CD4-positive, alpha-beta memory T cell (primary cell): ENCODE results near the gene ITPRIP. TPM values are rescaled to one million over a fixed set of nuclear protein-coding genes. Genes with fewer than 3 reads are reported as not detected.
A peak's percentile ranks its signal among the peaks of the same experiment; 100 is the strongest.

Experiments
- CTCF ChIA-PET: fragments of 350-600 bp; sonication (Branson Sonifier 250); formaldehyde crosslinking; loops from one replicate; lab custom pipeline; 2021; ENCODE audit warnings: inconsistent platforms; ENCODE audit not compliant: partially characterized antibody; lab: Charles Lee
- POLR2A ChIA-PET: fragments of 350-600 bp; sonication (Branson Sonifier 250); formaldehyde crosslinking; loops from one replicate; lab custom pipeline; 2021; ENCODE audit not compliant: partially characterized antibody; lab: Charles Lee
- DNase-seq, 5 donors: peaks; one replicate each; pipeline versions ENCODE4 v3.0.0 to v3.0.0-alpha.2; 2020 to 2022; ENCODE audit warnings: mixed read lengths in 1 of 5
- H3K27ac ChIP-seq: one replicate; pipeline ENCODE4 v1.7.0; 2013; ENCODE audit warnings: low read depth, low read length
- H3K27me3 ChIP-seq: 2 replicates; pipeline ENCODE4 v1.7.0; 2013; ENCODE audit warnings: mild to moderate bottlenecking, low read length, moderate library complexity; ENCODE audit not compliant: insufficient read depth
- H3K36me3 ChIP-seq: 2 replicates; pipeline ENCODE4 v1.7.0; 2013; ENCODE audit warnings: mild to moderate bottlenecking, low read length, moderate library complexity; ENCODE audit not compliant: insufficient read depth
- H3K4me1 ChIP-seq: 2 replicates; pipeline ENCODE4 v1.7.0; 2013; ENCODE audit warnings: mild to moderate bottlenecking, low read length, moderate library complexity; ENCODE audit not compliant: insufficient read depth
- H3K4me3 ChIP-seq, 2 donors: one replicate each; pipeline ENCODE4 v1.7.0; 2013; ENCODE audit warnings: low read length in 2 of 2, mild to moderate bottlenecking in 1 of 2
- H3K9me3 ChIP-seq, 2 donors: one replicate each; pipeline ENCODE4 v1.7.0; 2013; ENCODE audit warnings: low read length in 2 of 2, control low read depth in 1 of 2; ENCODE audit not compliant: control insufficient read depth in 1 of 2
- H3K27ac Mint-ChIP-seq, 7 donors: one replicate each; pipeline ENCODE4 v1.8.0; 2020 to 2021; ENCODE audit warnings: mixed read lengths in 7 of 7, mild to moderate bottlenecking in 6 of 7, inconsistent platforms in 3 of 7, moderate library complexity in 3 of 7
- H3K27me3 Mint-ChIP-seq, 2 donors: one replicate each; pipeline ENCODE4 v1.8.0; 2020 to 2021; ENCODE audit warnings: mixed read lengths in 2 of 2
- H3K36me3 Mint-ChIP-seq, 2 donors: one replicate each; pipeline ENCODE4 v1.8.0; 2020 to 2021; ENCODE audit warnings: mixed read lengths in 2 of 2, inconsistent platforms in 1 of 2, mild to moderate bottlenecking in 1 of 2
- H3K4me1 Mint-ChIP-seq, 4 donors: one replicate each; pipeline ENCODE4 v1.8.0; 2020 to 2021; ENCODE audit warnings: mixed read lengths in 4 of 4, mild to moderate bottlenecking in 1 of 4
- H3K4me3 Mint-ChIP-seq, 8 donors: one replicate each; pipeline ENCODE4 v1.8.0; 2020 to 2021; ENCODE audit warnings: mixed read lengths in 8 of 8, mild to moderate bottlenecking in 7 of 8, moderate library complexity in 6 of 8, inconsistent platforms in 3 of 8
- H3K9me3 Mint-ChIP-seq, 8 donors: one replicate each; pipeline ENCODE4 v1.8.0; 2020 to 2021; ENCODE audit warnings: mixed read lengths in 8 of 8, mild to moderate bottlenecking in 5 of 8, inconsistent platforms in 3 of 8, moderate library complexity in 1 of 8
- intact Hi-C: fragments of 100-400 bp; cut with micrococcal nuclease; formaldehyde crosslinking; loops from one replicate; pipeline ENCODE4 v1.15.1; 2023
- polyA plus RNA-seq, 2 donors: library from polyadenylated mRNA; unstranded; fragments of 300-500 nt; fragmentation: Illumina TruSeq; gene quantifications; one replicate each; pipeline ENCODE4 v1.2.3, GENCODE V29; 2021
- total RNA-seq, 2 experiments: library from RNA; stranded (reverse); gene quantifications; one replicate each; pipeline ENCODE4 v1.2.3, GENCODE V29; 2021

ITPRIP gene
- total and polyA plus RNA-seq, 4 experiments from 2014 or later, result 10.3 to 15.7 (median 14.2) TPM

- intact Hi-C loops, result no loop called here
- Histone ChIP-seq H3K27me3 (no peaks in the 10 kb centered on the region), H3K9me3 (no peaks in the 10 kb centered on the region), H3K36me3 (peaks cover 36% of the 10 kb centered on the region), H3K4me3 (no peak overlapping the region), H3K27ac (no peak overlapping the region), H3K4me1 (peaks cover 17% of the 10 kb centered on the region)
- no peak for DNase-seq
- H3K36me3 Mint-ChIP-seq, result peaks cover 17 to 44% of the 10 kb centered on the region in 2 donors
- H3K9me3 Mint-ChIP-seq, result no peaks in the 10 kb centered on the region
- no peak overlapping the region for H3K27ac Mint-ChIP-seq
- POLR2A ChIA-PET, result interaction anchor here (1.1 to 9.9 kb wide), 3 partner anchors 8 to 24 kb away, joined by 3 to 72 read pairs (median 8); partner anchors contain the start of gene ITPRIP
- peaks cover 17 to 53% (median 36%) of the 10 kb centered on the region in 4 donors for H3K4me1 Mint-ChIP-seq
- CTCF ChIA-PET, result interaction anchor here (1.1 to 8.1 kb wide), 5 partner anchors 9 to 40 kb away, joined by 3 to 65 read pairs (median 18); partner anchors contain the start of genes CFAP58 and ITPRIP
- no peak overlapping the region for H3K4me3 Mint-ChIP-seq
- no peaks in the 10 kb centered on the region for H3K27me3 Mint-ChIP-seq
These were observed 23.4 kb downstream of the ITPRIP start for GRCh38 chr10:104314591-104315485.

- ChIA-PET CTCF (interaction anchor here (1.2 to 8.1 kb wide), 6 partner anchors 10 to 40 kb away, joined by 3 to 65 read pairs (median 4); partner anchors contain the start of gene CFAP58), POLR2A (interaction anchor here (0.8 to 10.2 kb wide), 3 partner anchors 11 to 25 kb away, joined by 3 to 126 read pairs (median 72); partner anchors contain the start of gene ITPRIP)
- Mint-ChIP-seq H3K4me1 (peaks cover 31 to 59% (median 44%) of the 10 kb centered on the region in 4 donors), H3K4me3 (no peak overlapping the region), H3K27ac (peak overlapping the region in 2 of 7 donors; percentile 8 to 43), H3K27me3 (no peaks in the 10 kb centered on the region), H3K36me3 (peaks cover 17 to 35% of the 10 kb centered on the region in 2 donors), H3K9me3 (no peaks in the 10 kb centered on the region)
- peaks cover 43% of the 10 kb centered on the region for H3K4me1 ChIP-seq
- H3K9me3 ChIP-seq, result no peaks in the 10 kb centered on the region
- intact Hi-C loops, result no loop called here
- H3K27ac ChIP-seq, result no peak overlapping the region
- H3K27me3 ChIP-seq, result no peaks in the 10 kb centered on the region
- no peak overlapping the region for H3K4me3 ChIP-seq
- peaks cover 34% of the 10 kb centered on the region for H3K36me3 ChIP-seq
- no peak for DNase-seq
These were observed 27.0 kb downstream of the ITPRIP start for GRCh38 chr10:104311184-104311720.

- peaks cover 38 to 68% (median 52%) of the 10 kb centered on the region in 4 donors for H3K4me1 Mint-ChIP-seq
- POLR2A ChIA-PET, result interaction anchor here (0.8 to 10.2 kb wide), 4 partner anchors 12 to 26 kb away, joined by 3 to 126 read pairs (median 56); partner anchors contain the start of gene ITPRIP
- no peak overlapping the region for H3K27ac ChIP-seq
- no peak overlapping the region for H3K4me3 ChIP-seq
- H3K4me1 ChIP-seq, result peaks cover 53% of the 10 kb centered on the region
- no peaks in the 10 kb centered on the region for H3K9me3 ChIP-seq
- peaks cover 30% of the 10 kb centered on the region for H3K36me3 ChIP-seq
- CTCF ChIA-PET, result interaction anchor here (0.9 to 8.1 kb wide), 8 partner anchors 11 to 41 kb away, joined by 3 to 65 read pairs (median 5); partner anchors contain the start of genes CFAP58 and ITPRIP
- peak overlapping the region in 1 of 8 donors; percentile 15 for H3K4me3 Mint-ChIP-seq
- H3K9me3 Mint-ChIP-seq, result no peaks in the 10 kb centered on the region
- H3K27me3 Mint-ChIP-seq, result no peaks in the 10 kb centered on the region
- intact Hi-C loops, result loop anchor here (2.0 kb wide), 1 partner anchor 19 kb away; no protein-coding TSS in a partner anchor
- H3K27ac Mint-ChIP-seq, result peak overlapping the region in 5 of 7 donors; percentile 8 to 70 (median 33)
- DNase-seq, result no peak
- H3K27me3 ChIP-seq, result no peaks in the 10 kb centered on the region
- H3K36me3 Mint-ChIP-seq, result peaks cover 13 to 30% of the 10 kb centered on the region in 2 donors
These were observed 28.0 kb downstream of the ITPRIP start for GRCh38 chr10:104309980-104310978.

- H3K4me1 Mint-ChIP-seq, result peaks cover 42 to 82% (median 62%) of the 10 kb centered on the region in 4 donors
- peak overlapping the region; percentile 49 to 92 (median 82) for H3K27ac Mint-ChIP-seq
- Histone ChIP-seq H3K36me3 (peaks cover 12% of the 10 kb centered on the region), H3K27me3 (no peaks in the 10 kb centered on the region), H3K4me3 (no peak overlapping the region), H3K9me3 (no peaks in the 10 kb centered on the region), H3K4me1 (peaks cover 60% of the 10 kb centered on the region), H3K27ac (no peak overlapping the region)
- ChIA-PET CTCF (interaction anchor here (0.7 to 7.3 kb wide), 6 partner anchors 9 to 41 kb away, joined by 3 to 449 read pairs (median 66); partner anchors contain the start of genes CFAP58 and ITPRIP), POLR2A (interaction anchor here (1.0 to 10.2 kb wide), 6 partner anchors 14 to 43 kb away, joined by 3 to 126 read pairs (median 56); partner anchors contain the start of genes CFAP58 and ITPRIP)
- no peaks in the 10 kb centered on the region for H3K9me3 Mint-ChIP-seq
- peaks cover 9 to 18% of the 10 kb centered on the region in 2 donors for H3K36me3 Mint-ChIP-seq
- H3K4me3 Mint-ChIP-seq, result peak overlapping the region; percentile 8 to 84 (median 64)
- no peaks in the 10 kb centered on the region for H3K27me3 Mint-ChIP-seq
- intact Hi-C loops, result loop anchor here (2.0 kb wide), 1 partner anchor 20 kb away; no protein-coding TSS in a partner anchor
- peak; percentile 49 to 57 (median 51) for DNase-seq
These were observed 29.8 kb downstream of the ITPRIP start for GRCh38 chr10:104308439-104308903.

DNA sequence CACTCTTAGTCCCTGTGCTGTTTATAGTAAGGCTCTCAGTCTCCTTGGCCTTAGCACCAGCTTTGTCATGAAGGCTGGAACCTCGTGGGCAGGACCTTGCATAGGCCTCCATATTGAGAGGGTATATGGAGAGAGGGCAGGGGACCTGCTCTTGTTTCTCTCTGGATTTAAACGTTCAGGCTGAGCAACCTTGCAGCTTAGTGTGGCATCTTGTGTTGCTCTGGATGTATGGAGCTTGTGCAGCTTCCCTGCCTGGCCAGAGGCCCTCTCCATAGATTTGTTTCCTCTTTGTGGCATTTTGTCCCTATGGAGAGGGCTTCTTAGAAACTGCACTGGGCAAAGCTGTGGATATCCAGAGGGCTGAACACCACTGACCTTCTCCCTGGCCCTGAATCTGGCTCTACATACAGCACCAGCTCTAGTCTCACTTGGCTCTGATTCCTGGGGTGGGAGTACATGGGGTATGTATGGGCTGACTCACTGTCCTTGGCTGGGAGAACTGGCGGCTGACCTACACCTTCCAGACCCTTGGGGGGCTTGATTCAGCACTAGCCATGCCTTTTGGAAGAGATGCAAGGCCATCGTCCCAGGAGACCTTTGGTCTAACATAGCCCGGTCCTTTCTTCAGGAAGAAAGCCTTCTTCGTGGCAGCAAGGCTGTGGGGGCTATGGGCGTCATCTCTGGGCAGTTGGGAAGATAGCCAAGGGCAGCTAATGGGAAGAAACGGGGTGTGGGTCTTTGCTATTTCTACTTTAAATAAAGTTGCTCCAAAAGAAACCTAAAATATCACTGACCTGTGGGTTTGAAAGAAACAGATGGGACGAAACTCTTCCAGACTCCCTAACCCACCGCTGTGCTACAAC is 30.5 kb downstream of the ITPRIP start:
- no peaks in the 10 kb centered on the region for H3K27me3 ChIP-seq
- no peak overlapping the region for H3K27ac ChIP-seq

More for the DNA sequence above, 30.5 kb downstream of the ITPRIP start:
- ChIA-PET CTCF (interaction anchor here (0.8 to 7.3 kb wide), 11 partner anchors 8 to 41 kb away, joined by 3 to 449 read pairs (median 30); partner anchors contain the start of genes CFAP58 and ITPRIP), POLR2A (interaction anchor here (1.4 to 10.2 kb wide), 6 partner anchors 15 to 43 kb away, joined by 3 to 126 read pairs (median 56); partner anchors contain the start of genes CFAP58 and ITPRIP)
- Histone ChIP-seq H3K4me1 (peaks cover 60% of the 10 kb centered on the region), H3K4me3 (no peak overlapping the region), H3K9me3 (no peaks in the 10 kb centered on the region), H3K36me3 (peaks cover 7% of the 10 kb centered on the region)
- Mint-ChIP-seq H3K4me3 (peak overlapping the region in 7 of 8 donors; percentile 47 to 84 (median 70)), H3K36me3 (peaks cover 9 to 12% of the 10 kb centered on the region in 2 donors), H3K27ac (peak overlapping the region; percentile 49 to 92 (median 77)), H3K4me1 (peaks cover 42 to 83% (median 61%) of the 10 kb centered on the region in 4 donors), H3K27me3 (no peaks in the 10 kb centered on the region), H3K9me3 (no peaks in the 10 kb centered on the region)
- intact Hi-C loops, result loop anchor here (2.0 kb wide), 1 partner anchor 21 kb away; no protein-coding TSS in a partner anchor
- no peak for DNase-seq
